HG03175 (cell line): ENCODE data around the gene PCDHGB7.
"Not testable (repeated sequence)": the region's sequence is repeated elsewhere in the genome, so short reads cannot be mapped to it uniquely, and the experiment has no call there.

Experiments
- ATAC-seq: cut with Tn5 transposase; IDR thresholded peaks from one replicate; pipeline ENCODE4 v1.9.1; 2021; ENCODE audit warnings: mild to moderate bottlenecking, moderate library complexity; ENCODE audit not compliant: unreplicated experiment

Gene PCDHGB7

GRCh38 chr5:141394401-141395187, 22.9 kb upstream of the PCDHGB7 start:
- not testable (repeated sequence) for ATAC-seq

DNA sequence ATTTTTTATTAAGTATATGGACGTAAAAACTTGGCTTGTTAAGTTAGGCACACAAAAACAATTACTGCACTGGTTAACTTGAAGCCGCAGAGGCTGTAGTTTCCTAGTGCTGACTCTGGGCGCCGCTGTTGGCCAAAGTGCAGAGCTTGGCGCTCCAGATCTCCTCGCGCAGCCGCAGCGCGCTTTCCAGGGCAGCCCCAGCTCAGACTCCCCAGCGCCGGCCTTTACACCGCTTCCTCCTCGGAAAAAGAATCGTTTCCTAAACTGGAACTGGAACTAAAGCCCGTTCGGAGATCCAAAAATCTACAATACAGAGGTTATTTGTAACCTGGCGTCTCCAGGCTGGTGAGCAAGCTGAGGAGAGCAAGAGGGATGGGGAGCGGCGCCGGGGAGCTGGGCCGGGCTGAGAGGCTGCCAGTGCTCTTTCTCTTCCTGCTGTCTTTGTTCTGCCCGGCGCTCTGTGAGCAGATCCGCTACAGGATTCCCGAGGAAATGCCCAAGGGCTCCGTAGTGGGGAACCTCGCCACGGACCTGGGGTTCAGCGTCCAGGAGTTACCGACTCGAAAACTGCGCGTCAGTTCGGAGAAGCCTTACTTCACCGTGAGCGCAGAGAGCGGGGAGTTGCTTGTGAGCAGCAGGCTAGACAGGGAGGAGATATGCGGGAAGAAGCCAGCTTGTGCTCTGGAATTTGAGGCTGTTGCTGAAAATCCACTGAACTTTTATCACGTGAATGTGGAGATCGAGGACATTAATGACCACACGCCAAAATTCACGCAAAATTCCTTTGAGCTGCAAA, 19.5 kb upstream of the PCDHGB7 start, which contains the start of gene PCDHGB5:
Gene PCDHGB5, plus strand, starts transcription at position 192 of the 796 bp plus-strand sequence. Its CDS starts 181 bp downstream, at position 373.
- ATAC-seq = peak; percentile 61

DNA sequence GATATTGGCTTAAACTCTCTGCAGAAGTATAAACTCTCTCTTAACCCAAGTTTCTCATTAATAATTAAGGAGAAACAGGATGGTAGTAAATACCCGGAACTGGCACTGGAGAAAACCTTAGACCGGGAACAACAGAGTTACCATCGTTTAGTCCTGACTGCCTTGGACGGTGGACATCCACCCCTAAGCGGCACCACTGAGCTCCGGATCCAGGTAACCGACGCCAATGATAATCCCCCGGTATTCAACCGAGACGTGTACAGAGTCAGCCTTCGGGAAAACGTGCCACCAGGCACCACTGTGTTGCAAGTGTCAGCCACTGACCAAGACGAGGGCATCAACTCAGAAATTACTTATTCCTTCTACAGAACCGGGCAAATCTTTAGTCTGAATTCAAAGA, 18.9 kb upstream of the PCDHGB7 start:
- ATAC-seq = no peak

DNA sequence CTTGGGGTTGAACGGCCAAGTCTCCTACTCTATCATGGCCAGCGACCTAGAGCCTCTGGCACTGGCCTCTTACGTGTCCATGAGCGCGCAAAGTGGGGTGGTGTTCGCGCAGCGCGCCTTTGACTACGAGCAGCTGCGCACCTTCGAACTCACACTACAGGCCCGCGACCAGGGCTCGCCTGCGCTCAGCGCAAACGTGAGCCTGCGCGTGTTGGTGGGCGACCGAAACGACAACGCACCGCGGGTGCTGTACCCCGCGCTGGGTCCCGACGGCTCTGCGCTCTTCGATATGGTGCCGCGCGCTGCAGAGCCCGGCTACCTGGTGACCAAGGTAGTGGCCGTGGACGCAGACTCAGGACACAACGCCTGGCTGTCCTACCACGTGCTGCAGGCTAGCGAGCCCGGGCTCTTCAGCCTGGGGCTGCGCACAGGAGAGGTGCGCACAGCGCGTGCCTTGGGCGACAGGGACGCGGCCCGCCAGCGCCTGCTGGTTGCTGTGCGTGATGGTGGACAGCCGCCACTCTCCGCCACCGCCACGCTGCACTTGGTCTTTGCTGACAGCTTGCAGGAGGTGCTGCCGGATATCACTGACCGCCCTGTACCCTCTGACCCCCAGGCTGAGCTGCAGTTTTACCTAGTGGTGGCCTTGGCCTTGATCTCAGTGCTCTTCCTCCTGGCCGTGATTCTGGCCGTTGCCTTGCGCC, 17.8 kb upstream of the PCDHGB7 start:
- ATAC-seq = no peak

DNA sequence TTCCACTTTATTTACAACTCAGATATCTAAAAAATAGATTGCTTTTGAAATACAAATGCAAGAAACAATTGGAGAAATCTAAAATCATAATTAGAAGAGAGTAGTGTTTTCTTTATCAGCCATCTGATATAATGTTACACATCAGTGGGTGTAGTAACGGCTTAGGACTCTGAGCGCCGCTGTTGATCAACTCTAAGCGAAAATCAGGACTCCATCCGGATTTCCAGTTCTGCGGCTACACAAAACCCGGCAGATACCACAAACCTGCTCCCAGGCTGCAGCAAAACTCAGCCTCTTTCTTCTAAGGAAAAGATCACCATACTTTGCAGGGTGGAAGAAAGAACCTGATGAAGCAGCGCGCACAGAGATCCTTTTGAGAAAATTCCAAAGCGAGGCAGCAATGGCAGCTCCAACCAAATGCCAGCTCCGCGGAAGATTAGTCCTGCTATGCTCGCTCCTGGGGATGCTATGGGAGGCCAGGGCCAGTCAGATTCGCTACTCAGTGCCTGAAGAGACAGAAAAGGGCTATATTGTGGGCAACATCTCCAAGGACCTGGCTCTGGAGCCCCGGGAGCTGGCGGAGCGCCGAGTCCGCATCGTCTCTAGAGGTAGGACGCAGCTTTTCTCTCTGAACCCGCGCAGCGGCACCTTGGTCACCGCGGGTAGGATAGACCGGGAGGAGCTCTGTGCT, 14.8 kb upstream of the PCDHGB7 start, which contains the start of gene PCDHGA9:
Gene PCDHGA9, plus strand, starts transcription at position 226 of the 691 bp plus-strand sequence. Its CDS starts 175 bp downstream, at position 401.
- peak; percentile 47 for ATAC-seq

DNA sequence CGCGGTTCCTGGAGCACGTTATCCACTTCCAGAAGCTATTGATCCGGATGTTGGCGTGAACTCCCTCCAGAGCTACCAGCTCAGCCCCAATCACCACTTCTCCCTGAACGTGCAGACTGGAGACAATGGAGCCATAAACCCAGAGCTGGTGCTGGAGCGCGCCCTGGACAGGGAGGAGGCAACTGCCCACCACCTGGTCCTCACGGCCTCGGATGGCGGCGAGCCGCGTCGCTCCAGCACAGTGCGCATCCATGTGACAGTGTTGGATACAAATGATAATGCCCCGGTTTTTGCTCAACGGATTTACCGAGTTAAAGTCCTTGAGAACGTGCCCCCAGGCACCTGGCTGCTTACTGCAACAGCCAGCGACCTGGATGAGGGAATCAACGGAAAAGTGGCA, 14.1 kb upstream of the PCDHGB7 start:
- ATAC-seq = no peak

GRCh38 chr5:141407790-141408505, 9.5 kb upstream of the PCDHGB7 start, which contains the start of gene PCDHGB6:
TSS of gene PCDHGB6 (plus strand) at chr5:141408021. CDS start at chr5:141408203, 182 bp downstream.
- not testable (repeated sequence) for ATAC-seq

- no peak for ATAC-seq
Measured at GRCh38 chr5:141409598-141410306, 7.7 kb upstream of the PCDHGB7 start.

DNA sequence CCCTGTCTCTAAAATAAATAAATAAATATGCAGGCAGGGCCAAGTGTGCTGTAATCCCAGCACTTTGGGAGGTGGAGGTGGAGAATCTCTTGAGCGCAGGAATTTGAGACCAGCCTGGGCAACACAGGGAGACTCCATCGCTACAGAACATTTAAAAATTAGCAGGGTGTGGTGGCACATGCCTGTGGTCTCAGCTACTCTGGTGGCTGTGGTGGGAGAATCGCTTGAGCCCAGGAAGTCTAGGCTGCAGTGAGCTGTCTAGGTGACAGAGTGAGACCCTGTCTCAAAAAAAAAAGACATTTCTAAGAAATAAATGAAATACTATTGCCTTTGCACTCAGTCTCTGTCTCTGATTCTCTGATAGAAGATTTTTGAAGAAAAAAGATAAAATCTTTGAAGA, 5.9 kb upstream of the PCDHGB7 start:
- ATAC-seq = no peak

DNA sequence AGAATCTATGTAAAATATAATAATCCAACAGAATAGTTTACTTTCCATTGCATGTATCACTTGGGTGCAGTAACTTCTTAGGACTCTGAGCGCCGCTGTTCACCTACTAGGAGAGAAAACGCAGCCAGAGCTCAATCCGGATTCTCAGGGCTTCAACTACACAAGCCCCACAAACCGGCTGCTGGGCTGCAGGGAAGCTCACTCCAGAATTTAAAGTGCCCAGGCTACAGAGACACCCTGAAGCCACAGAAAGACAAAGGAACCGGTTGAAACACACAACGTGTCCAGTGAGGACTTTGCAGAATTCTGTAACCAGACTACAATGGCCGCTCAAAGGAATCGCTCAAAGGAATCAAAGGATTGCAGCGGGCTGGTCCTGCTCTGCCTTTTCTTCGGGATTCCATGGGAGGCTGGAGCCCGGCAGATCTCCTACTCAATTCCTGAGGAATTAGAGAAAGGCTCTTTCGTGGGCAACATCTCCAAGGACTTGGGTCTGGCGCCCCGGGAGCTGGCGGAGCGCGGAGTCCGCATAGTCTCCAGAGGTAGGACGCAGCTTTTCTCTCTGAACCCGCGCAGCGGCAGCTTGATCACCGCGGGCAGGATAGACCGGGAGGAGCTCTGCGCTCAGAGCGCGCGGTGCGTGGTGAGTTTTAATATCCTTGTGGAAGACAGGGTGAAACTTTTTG, 4.5 kb upstream of the PCDHGB7 start, which contains the start of gene PCDHGA10:
Gene PCDHGA10, plus strand, starts transcription at position 134 of the 686 bp plus-strand sequence. Its CDS starts 189 bp downstream, at position 323.
- peak; percentile 77 for ATAC-seq

- no peak for ATAC-seq
Measured at GRCh38 chr5:141413540-141414069, 3.9 kb upstream of the PCDHGB7 start.

DNA sequence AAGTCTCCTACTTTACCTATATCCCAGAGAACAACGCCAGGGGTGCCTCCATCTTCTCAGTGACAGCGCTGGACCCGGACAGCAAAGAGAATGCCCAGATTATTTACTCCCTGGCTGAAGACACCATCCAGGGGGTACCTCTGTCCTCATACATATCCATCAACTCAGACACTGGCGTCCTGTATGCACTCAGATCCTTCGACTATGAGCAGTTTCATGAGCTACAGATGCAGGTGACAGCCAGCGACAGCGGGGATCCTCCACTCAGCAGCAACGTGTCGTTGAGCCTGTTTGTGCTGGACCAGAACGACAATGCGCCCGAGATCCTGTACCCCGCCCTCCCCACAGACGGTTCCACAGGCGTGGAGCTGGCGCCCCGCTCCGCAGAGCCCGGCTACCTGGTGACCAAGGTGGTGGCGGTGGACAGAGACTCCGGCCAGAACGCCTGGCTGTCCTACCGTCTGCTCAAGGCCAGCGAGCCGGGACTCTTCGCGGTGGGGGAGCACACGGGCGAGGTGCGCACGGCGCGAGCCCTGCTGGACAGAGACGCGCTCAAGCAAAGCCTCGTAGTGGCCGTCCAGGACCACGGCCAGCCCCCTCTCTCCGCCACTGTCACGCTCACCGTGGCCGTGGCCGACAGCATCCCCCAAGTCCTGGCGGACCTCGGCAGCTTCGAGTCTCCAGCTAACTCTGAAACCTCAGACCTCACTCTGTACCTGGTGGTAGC, 2.8 kb upstream of the PCDHGB7 start:
- ATAC-seq = not testable (repeated sequence)

DNA sequence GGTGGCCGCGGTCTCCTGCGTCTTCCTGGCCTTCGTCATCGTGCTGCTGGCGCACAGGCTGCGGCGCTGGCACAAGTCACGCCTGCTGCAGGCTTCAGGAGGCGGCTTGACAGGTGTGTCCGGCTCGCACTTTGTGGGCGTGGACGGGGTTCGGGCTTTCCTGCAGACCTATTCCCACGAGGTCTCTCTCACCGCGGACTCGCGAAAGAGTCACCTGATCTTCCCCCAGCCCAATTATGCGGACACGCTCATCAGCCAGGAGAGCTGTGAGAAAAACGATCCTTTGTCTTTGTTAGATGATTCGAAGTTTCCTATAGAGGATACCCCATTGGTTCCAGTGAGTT, 2.2 kb upstream of the PCDHGB7 start:
- not testable (repeated sequence) for ATAC-seq

DNA sequence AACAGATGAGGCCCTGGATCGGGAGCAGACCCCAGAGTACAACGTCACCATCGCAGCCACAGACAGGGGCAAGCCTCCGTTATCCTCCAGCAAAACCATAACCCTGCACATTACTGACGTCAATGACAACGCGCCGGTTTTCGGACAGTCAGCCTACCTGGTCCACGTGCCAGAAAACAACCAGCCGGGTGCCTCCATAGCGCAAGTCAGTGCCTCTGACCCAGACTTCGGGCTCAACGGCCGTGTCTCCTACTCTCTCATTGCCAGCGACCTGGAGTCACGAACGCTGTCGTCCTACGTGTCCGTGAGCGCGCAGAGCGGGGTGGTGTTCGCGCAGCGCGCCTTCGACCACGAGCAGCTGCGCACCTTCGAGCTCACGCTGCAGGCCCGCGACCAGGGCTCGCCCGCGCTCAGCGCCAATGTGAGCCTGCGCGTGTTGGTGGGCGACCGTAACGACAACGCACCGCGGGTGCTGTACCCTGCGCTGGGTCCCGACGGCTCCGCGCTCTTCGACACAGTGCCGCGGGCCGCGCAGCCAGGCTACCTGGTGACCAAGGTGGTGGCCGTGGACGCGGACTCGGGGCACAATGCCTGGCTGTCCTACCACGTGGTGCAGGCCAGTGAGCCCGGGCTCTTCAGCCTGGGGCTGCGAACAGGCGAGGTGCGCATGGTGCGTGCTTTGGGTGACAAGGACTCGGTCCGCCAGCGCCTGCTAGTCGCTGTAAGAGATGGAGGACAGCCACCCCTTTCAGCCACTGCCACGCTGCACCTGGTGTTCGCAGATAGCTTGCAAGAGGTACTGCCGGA, 1.8 kb downstream of the PCDHGB7 start:
- ATAC-seq = no peak

GRCh38 chr5:141420855-141421488, 3.5 kb downstream of the PCDHGB7 start, which contains the start of gene PCDHGA11:
TSS of gene PCDHGA11 (plus strand) at chr5:141421051. CDS start at chr5:141421228, 177 bp downstream.
- ATAC-seq = peak; percentile 50

DNA sequence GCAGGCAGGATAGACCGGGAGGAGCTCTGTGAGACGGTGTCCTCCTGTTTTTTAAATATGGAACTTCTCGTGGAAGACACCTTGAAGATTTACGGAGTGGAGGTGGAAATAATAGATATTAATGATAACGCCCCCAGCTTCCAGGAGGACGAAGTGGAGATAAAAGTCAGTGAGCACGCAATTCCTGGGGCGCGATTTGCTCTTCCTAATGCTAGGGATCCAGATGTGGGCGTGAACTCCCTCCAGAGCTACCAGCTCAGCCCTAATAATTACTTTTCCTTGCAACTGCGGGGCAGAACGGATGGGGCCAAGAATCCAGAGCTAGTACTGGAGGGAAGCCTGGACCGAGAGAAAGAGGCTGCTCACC, 4.0 kb downstream of the PCDHGB7 start:
- no peak for ATAC-seq
